Suppressor macrophage (primary cell): ENCODE measurements around the gene HNF1A.
"Not testable (repeated sequence)": the region's sequence is repeated elsewhere in the genome, so short reads cannot be mapped to it uniquely, and the experiment has no call there.

Experiments
- DNase-seq, 4 experiments: peaks; one replicate each; pipeline ENCODE4 v3.0.0-alpha.2; 2020 to 2022

HNF1A gene

DNA sequence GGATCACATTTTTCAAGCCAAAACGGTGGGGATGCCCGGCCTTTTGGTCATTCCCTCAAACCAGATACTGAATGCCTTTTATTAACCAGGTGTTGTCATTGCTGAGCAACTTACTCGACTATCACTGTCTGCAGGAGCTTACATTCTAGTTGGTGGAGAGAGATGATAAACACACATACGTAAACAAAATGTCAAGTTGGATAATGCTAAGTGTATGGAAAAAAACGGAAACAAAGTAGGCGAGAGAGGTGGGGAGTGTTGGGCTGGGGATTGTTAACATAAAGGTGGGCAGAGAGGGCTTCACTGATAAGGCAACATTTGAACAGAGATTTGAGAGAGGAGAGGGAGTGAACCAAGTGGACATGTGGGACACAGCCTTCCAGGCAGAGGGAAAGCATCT, 33.5 kb downstream of the HNF1A start:
- no peak for DNase-seq

DNA sequence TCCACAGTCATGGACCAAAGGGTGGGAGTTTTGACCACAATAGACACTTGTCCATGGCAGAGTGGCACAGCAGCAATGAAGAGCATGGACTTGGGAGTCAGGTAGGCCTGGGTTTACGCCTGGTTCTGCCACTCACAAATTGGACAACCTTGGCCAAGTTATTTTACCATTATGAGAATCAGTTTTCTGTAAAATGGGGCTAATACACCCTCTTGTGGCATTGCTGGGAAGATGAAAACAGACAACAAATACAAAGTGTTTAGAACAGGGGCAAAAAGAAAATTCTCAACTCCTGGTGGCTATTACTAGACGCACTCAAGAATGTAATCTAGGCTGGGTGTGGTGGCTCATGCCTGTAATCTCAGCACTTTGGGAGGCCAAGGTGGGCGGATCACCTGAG, 35.4 kb downstream of the HNF1A start:
- no peak for DNase-seq

DNA sequence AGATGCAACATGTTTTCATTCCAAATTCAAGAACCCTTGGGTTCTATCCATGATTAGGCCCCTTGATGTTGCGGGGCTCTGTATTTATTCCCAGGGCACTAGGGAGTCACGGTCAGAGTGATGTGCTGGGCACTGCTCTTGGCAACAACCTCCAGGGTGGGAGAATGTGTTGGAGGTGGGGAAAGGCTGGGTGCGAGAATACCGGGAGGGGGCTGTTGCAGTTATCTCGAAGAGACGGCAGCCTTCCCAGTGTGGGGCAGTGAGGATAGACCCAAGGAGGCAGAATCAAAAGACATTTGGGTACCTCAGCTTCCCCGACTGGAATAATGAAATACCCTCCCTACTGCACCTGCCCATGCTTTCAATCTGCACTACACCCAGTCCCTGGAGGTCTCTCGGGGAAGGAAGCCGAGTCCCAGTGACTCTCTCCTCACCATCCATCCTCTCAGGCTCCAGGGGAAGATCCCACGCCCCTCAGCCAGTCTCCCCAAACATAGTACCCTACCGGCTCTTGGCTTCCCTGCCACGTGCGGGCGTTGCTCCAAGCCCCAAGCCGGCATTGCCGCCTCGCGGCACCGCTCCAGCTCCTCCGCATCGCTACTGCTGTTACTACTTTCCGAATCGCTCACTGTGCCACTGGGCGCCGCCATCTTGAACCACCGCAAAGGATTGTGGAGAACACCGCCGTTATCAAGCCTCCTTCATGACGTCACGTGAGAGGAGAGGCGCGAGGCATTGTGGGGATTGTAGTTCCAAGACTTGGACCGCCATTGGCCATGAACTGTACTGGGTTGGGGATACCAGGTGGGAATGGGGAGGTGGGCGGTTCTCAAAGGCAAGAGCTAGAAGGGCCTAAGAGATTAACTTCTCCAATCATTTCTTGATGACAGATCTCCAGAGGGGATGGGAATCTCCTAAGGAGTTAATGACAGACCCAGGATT, 37.8 kb downstream of the HNF1A start, which contains the start of gene C12orf43:
Gene C12orf43 (minus strand): TSS at position 663 of the 942 bp plus-strand sequence. CDS start 13 bp downstream, at position 650.
- DNase-seq = peak; percentile 93 to 95 (median 93)

DNA sequence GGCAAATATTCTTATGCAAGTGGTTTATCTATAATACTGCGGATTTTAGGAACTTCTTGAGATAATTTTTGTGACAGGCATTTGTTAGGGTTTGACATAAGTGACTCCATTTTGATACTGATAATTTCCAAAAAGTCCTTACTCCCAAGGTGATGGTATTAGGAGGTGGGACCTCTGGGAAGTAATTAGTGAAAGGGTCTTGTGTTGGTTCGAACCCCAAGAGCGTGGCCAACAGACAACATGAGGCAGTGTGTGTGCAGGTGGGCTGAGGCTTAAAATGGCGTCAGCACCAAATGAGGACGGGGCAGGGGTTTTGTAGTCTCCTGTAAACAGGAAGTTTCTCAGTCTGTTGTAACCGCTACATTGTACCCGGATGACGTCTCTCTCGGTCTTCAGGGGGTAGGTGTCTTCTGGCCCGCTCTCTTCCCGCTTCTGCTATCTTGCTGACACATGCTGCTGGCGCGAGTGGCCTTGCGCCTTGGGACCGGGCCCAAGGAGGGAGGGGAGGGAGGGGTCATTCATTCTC, 39.7 kb downstream of the HNF1A start:
- peak in 3 of 4 experiments; percentile 39 to 51 (median 45) for DNase-seq

DNA sequence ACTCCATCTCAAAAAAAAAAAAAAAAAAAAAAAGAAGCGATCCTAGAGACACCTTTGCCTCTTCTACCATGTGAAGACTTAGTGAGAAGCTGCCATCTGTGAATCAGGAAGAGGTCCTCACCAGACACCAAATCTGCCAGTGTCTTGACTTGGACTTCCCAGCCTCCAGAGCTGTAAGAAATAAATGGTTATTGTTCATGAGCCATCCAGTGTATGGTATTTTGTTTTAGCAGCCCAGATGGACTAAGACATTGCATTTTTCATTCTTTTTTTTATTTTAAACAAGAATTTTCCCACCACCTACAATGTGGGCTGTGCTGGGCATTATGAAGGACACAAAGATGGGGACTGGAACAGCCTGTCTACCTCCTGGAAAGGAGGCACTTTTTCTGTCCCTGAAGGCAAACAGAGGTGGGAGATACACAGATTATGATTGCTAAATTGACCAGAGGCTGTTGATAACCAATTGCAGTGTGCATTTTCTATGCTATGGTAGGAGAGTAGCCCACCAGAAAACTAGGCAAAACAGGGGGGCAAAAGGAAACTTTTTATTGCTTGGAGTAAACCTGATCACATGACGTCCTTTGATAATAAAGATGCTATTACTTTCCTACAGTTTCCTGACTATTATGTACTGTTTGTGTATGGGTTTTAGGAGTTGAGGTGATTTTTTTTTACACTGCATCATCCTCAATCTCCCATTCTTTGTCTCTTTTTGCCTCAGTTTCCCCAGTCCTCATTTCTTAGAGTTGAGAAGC, 40.7 kb downstream of the HNF1A start:
- DNase-seq = no peak

DNA sequence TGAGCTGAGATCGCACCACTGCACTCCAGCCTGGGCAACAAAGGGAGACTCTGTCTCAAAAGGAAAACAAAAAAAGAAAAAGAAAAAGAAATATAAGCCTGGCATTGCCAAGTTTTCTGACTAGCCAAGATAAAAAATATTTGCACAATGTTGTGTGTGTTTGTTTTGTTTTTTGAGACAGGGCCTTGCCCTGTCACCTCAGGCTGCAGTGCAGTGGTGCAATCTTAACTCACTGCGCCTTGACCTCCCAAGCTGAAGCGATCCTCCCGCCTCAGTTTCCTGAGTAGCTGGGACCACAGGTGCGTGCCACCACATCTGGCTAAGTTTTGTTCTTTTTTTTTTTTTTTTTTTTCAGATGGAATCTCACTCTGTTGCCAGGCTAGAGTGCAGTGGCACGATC, 43.4 kb downstream of the HNF1A start:
- DNase-seq = no peak

GRCh38 chr12:121022713-121023112, 44.4 kb downstream of the HNF1A start:
- DNase-seq = no peak

DNA sequence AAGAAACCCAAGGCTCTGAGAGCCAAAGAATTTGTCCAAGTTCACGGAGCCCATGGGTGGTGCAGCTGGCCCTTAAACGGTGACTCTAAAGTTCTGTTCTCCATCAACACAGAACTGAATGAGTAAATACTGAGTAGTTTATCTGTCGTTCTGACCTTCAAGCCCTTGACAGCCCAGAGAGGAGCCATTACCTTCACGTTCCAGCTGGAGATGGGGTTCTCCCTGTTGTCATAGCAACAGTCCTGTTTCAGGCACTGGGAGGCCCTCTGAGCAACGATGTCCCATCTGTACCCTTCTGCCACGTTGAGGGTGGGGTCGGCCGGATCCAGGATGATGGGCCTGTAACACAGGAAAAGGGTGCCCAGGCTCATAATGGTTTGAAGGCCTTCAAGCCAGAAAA, 45.5 kb downstream of the HNF1A start:
- no peak for DNase-seq

DNA sequence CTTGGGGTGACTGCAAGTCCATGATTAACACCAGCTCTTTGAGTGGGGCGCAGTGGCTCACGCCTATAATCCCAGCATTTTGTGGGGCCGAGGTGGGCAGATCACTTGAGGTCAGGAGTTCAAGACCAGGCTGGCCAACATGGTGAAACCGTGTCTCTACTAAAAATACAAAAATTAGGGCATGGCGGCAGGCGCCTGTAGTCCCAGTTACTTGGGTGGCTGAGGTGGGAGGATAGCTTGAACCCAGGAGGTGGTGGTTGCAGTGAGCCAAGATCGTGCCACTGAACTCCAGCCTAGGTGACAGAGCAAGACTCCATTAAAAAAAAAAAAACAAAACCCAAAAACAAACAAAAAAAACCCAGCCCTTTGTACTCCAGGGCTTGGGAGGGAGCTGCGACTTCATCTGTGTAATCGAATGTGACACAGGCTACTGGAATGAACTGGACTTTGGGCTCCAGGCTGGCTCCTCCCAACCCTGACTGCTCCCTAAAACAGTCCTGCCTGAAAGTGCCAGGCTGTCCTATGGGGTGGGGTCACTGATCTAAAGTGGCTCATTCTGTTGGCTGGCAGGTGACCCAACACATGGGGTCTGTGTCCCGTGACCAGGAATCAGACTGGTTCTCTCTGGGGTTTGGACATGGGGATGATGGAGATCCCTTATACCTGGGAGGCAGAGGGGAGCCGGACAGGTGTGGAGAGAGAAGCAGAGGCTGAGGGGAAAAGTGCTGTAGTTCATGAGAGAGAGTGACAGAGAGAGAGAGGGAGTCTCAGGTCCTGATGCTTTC, 47.3 kb downstream of the HNF1A start:
- DNase-seq = no peak

DNA sequence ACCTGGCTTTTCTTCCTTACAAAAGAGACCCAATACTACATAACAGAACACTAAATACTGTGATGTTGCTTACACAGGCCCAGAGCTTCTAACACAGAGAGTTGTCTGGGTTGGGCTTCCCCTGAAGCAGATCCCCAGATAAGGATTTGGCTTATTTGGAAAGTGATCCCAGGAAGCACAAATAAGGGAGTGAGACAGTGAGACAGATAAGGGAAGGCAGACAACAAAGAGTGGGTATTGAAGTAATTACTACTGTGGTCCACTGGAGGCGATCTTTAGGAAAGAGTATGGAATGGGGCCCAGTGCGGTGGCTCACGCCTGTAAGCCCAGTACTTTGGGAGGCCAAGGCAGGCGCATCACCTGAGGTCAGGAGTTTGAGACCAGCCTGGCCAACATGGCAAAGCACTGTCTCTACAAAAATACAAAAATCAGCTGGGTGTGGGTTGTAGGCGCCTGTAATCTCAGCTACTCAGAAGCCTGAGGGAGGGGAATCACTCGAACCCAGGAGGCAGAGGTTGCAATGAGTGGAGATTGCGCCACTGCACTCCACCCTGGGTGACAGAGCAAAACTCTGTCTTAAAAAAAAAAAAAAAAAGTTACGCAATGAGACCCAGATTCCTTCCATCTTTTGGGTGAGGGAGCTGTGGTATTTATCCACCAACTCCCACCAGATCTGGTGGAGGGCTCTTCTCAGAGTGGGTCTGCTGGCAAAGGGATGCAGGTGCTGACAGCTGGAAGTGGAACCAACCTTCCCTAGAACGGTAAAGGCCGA, 48.1 kb downstream of the HNF1A start:
- DNase-seq = no peak

- DNase-seq = no peak
Observed at GRCh38 chr12:121030576-121031212, 52.4 kb downstream of the HNF1A start.

- peak; percentile 41 to 66 (median 45) for DNase-seq
Observed at GRCh38 chr12:121033625-121034349, 55.4 kb downstream of the HNF1A start.

GRCh38 chr12:121034616-121035305, 56.4 kb downstream of the HNF1A start:
- DNase-seq = no peak

GRCh38 chr12:121036810-121037326, 58.5 kb downstream of the HNF1A start:
- DNase-seq = peak; percentile 29 to 64 (median 32)

DNA sequence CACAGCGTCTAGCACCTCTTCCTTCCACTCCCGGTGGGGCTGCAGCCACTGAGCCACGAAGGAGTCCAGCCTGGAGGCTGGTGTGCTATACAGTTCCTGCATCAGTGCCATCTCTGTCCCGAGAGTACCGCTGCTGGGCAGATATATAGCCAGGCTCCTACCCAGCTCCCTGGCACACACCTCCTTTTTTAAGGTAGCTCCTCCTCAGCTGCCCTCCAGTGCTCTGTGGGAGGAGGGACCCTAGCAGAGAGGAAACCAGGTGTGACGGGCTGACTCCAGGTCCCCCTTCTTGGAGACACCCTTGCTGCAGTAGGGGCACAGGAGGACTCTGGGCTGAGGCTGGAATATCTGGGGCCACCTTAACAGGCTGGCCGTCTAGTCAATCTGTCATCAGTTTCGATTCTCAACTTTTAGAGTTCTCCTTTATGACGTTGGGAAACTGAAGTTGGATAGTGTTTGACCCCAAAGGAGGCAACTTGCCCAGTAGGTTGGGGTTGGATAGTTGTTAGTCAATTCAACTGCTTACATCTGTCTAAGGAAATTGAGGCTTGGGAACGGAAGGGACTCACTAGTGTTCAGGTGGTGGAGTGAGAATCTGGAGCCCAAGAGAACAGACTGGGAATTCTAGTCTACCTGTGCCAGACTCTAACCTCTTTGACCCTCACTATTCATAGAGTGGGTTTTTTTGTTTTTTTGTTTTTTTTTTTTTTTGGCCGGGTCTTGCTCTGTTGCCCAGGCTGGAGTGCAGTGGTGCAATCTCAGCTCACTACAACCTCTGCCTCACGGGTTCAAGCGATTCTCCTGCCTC, 60.7 kb downstream of the HNF1A start, which contains the start of gene OASL:
Gene OASL (minus strand): TSS at position 386 of the 808 bp plus-strand sequence. CDS start 275 bp downstream, at position 111.
- DNase-seq = peak; percentile 71 to 86 (median 80)

DNA sequence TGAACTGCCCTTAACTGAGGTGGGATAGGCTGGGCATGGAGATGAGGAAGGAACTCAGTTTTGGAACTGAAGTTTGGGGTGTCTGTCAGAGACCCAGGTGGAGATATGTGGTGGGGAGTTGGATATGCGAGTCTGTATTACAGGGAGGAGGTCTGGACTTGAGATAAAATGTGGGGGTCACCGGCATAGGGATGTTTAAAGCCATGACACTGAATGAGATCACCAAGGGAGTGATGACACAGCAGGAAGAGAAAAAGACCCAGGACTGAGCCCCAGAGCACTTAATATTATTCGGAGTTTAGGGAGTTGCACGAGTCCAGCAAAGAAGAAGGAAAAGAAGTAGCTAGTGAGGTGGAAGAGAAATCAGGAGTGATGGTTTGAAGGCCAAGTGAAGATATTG, 64.7 kb downstream of the HNF1A start:
- no peak for DNase-seq

DNA sequence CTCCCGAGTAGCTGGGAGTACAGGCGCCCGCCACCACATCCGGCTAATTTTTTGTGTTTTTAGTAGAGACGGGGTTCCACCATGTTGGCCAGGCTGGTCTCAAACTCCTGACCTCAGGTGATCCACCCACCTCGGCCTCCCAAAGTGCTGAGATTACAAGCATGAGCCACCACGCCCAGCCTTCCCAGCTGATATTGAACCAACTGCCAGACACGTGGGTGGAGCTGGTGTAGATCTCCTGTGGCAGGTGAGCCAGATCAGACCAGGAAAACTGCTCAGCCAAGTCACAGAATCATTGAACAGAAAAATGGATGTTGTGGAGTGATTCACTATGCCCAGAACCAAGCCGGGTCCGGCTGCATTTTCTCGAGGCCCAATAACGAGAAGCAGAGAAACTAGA, 69.1 kb downstream of the HNF1A start:
- not testable (repeated sequence) for DNase-seq

- no peak for DNase-seq
Observed at GRCh38 chr12:121048442-121048841, 70.1 kb downstream of the HNF1A start.
